ENCODE measurements around the gene PHYHD1. TPM values are rescaled to one million over a fixed set of nuclear protein-coding genes. Genes with fewer than 3 reads are reported as not detected.
"Not testable (repeated sequence)": the region's sequence is repeated elsewhere in the genome, so short reads cannot be mapped to it uniquely, and the experiment has no call there.

The PHYHD1 gene
- total and polyA plus RNA-seq, 4 experiments from 2014 or later = 1.7 to 2.2 TPM; not detected in 2

GRCh38 chr9:128944966-128945365, 24.2 kb downstream of the PHYHD1 start:
- Mint-ChIP-seq H3K4me1 (peaks cover 13 to 37% (median 25%) of the 10 kb centered on the region in 4 donors), H3K4me3 (peak overlapping the region in 1 of 8 donors; percentile 54), H3K36me3 (peaks cover 0 to 21% of the 10 kb centered on the region in 2 donors)
- H3K9me3 Mint-ChIP-seq; H3K4me3 ChIP-seq (ENCODE audit: low read length in 2 of 2); intact Hi-C loops (cut with micrococcal nuclease); H3K36me3 ChIP-seq (ENCODE audit: insufficient read depth, low read length); H3K27me3 ChIP-seq (ENCODE audit: insufficient read depth, low read length); CTCF ChIA-PET (ENCODE audit: partially characterized antibody); H3K27ac Mint-ChIP-seq; POLR2A ChIA-PET (ENCODE audit: partially characterized antibody); H3K27ac ChIP-seq (ENCODE audit: low read depth, low read length); H3K27me3 Mint-ChIP-seq; H3K9me3 ChIP-seq (ENCODE audit: control insufficient read depth in 1 of 2, low read length in 2 of 2); DNase-seq: not testable (repeated sequence)
- peaks cover 29% of the 10 kb centered on the region for H3K4me1 ChIP-seq (ENCODE audit: insufficient read depth, low read length)

DNA sequence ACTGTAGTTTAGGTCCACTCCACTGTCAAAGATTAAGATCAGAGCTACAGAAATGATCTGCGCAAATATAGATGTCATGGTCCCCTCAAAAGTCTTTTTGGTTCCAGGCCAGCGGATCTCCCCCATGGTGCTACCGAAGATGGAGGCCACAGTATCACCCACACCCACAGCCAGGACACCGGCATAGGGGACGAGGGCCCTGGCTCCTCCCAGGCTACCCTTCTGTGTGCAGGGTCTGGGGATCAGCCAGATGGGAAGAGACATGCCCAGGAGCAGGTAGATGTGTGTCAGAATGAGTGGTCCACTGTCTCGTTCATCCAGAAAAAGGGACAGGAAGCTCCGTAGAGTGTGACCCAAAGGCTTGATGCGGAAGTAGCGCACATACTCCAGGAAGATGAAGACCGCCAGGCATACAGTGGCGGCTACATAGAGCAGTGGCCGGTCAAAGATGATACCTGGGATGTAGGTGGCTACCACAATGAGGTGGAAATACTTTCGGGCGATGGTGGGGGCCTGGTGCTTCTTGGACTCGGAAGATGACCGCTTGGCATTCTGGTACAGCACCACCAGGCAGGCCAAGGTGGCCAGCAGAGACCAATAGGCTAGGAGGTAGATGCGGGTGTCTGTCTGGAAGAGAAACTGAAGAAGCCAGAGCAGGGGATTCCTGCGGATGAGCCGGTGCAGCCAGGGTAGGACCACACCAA, 25.2 kb downstream of the PHYHD1 start:
- H3K36me3 ChIP-seq (ENCODE audit: insufficient read depth, low read length) = no peaks in the 10 kb centered on the region
- H3K9me3 ChIP-seq (ENCODE audit: control insufficient read depth in 1 of 2, low read length in 2 of 2) = no peaks in the 10 kb centered on the region
- no peak overlapping the region for H3K27ac ChIP-seq (ENCODE audit: low read depth, low read length)
- POLR2A ChIA-PET (ENCODE audit: partially characterized antibody) = interaction anchor here (0.6 kb wide), 1 partner anchor 958 kb away, joined by 4 read pairs; no protein-coding TSS in a partner anchor
- no peak overlapping the region for H3K4me3 ChIP-seq (ENCODE audit: low read length in 2 of 2)
- Mint-ChIP-seq H3K4me1 (peaks cover 15 to 37% (median 25%) of the 10 kb centered on the region in 4 donors), H3K27ac (peak overlapping the region; percentile 40 to 99 (median 95)), H3K36me3 (peaks cover 0 to 23% of the 10 kb centered on the region in 2 donors), H3K9me3 (peaks cover 0 to 4% (median 0%) of the 10 kb centered on the region in 8 donors), H3K27me3 (no peaks in the 10 kb centered on the region), H3K4me3 (peak overlapping the region; percentile 94 to 100 (median 98))
- DNase-seq = no peak
- intact Hi-C loops (cut with micrococcal nuclease) = loop anchor here (2.0 kb wide), 1 partner anchor 83 kb away; the partner anchor contains the start of gene SH3GLB2
- H3K27me3 ChIP-seq (ENCODE audit: insufficient read depth, low read length) = no peaks in the 10 kb centered on the region
- CTCF ChIA-PET (ENCODE audit: partially characterized antibody) = interaction anchor here (1.4 kb wide), 1 partner anchor 18 kb away, joined by 3 read pairs; no protein-coding TSS in a partner anchor
- peaks cover 29% of the 10 kb centered on the region for H3K4me1 ChIP-seq (ENCODE audit: insufficient read depth, low read length)

GRCh38 chr9:128946571-128947276, 25.9 kb downstream of the PHYHD1 start:
- Mint-ChIP-seq H3K27ac (peak overlapping the region; percentile 93 to 99 (median 98)), H3K4me1 (peaks cover 16 to 37% (median 25%) of the 10 kb centered on the region in 4 donors), H3K36me3 (peaks cover 4 to 25% of the 10 kb centered on the region in 2 donors), H3K4me3 (peak overlapping the region; percentile 94 to 100 (median 98)), H3K9me3 (peaks cover 0 to 4% (median 0%) of the 10 kb centered on the region in 8 donors), H3K27me3 (no peaks in the 10 kb centered on the region)
- ChIA-PET POLR2A (ENCODE audit: partially characterized antibody) (interaction anchor here (1.6 kb wide), 2 partner anchors 44 to 117 kb away, joined by 4 to 7 read pairs; partner anchors contain the start of gene SPOUT1), CTCF (ENCODE audit: partially characterized antibody) (interaction anchor here (1.4 kb wide), 1 partner anchor 19 kb away, joined by 3 read pairs; no protein-coding TSS in a partner anchor)
- peak in 1 of 5 donors; percentile 45 for DNase-seq
- H3K9me3 ChIP-seq (ENCODE audit: control insufficient read depth in 1 of 2, low read length in 2 of 2) = no peaks in the 10 kb centered on the region
- peak overlapping the region; percentile 36 to 90 for H3K4me3 ChIP-seq (ENCODE audit: low read length in 2 of 2)
- peak overlapping the region; percentile 87 for H3K27ac ChIP-seq (ENCODE audit: low read depth, low read length)
- intact Hi-C loops (cut with micrococcal nuclease) = loop anchor here (1.0 to 2.0 kb wide), 5 partner anchors 64 to 175 kb away; partner anchors contain the start of genes LRRC8A, SH3GLB2, SPOUT1 and TBC1D13
- H3K27me3 ChIP-seq (ENCODE audit: insufficient read depth, low read length) = no peaks in the 10 kb centered on the region
- peaks cover 29% of the 10 kb centered on the region for H3K4me1 ChIP-seq (ENCODE audit: insufficient read depth, low read length)
- no peaks in the 10 kb centered on the region for H3K36me3 ChIP-seq (ENCODE audit: insufficient read depth, low read length)

GRCh38 chr9:128947277-128947526, 26.4 kb downstream of the PHYHD1 start:
- intact Hi-C loops (cut with micrococcal nuclease) = loop anchor here (1.0 to 2.0 kb wide), 5 partner anchors 65 to 176 kb away; partner anchors contain the start of genes LRRC8A, SH3GLB2, SPOUT1 and TBC1D13
- peaks cover 4 to 25% of the 10 kb centered on the region in 2 donors for H3K36me3 Mint-ChIP-seq
- peak overlapping the region; percentile 36 to 90 for H3K4me3 ChIP-seq (ENCODE audit: low read length in 2 of 2)

DNA sequence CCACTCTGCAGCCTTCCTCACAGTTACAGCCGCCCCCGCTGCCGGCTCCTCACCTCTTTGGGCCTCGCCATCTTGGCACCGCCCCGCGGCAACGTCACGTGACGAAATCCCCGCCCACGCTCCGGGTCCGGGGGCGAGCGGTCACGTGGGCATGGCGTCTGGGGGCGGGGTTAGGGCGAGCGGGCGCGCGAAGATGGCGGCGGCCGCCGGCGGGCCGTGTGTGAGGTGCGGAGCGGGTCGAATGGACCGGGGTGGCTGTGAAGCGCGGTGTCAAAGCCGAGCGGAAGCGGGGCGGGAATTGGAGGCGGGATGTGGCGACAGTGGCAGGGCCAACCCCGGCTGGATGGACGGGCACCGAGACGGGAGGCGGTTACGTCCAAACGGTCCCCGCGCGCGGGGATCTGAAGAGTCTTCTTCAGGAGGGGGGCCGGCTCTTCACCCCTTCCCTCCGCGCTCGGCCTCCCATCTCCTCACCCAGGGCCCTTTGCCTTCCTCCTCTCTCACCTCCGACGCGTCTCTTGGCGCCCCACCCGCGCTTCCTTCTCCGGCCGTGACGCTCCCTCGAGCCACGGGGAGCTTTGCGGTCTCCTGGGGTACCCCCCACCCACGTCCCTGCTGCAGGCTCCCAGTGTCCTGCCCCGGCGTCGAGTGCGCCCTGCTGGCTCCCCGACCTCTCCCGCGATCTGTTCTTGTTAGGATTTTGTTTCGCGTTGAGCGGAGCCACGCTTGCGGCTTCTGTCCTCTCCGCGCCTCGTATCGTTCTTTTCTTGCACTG, 26.9 kb downstream of the PHYHD1 start, which contains the start of the genes DOLK and NUP188:
Gene DOLK (minus strand): TSS at position 77 of the 775 bp plus-strand sequence. CDS start 300 bp downstream, outside the sequence.
Gene NUP188 (plus strand): TSS at position 173 of the 775 bp plus-strand sequence. CDS start 21 bp downstream, at position 194.
- no peaks in the 10 kb centered on the region for H3K27me3 Mint-ChIP-seq
- H3K4me1 Mint-ChIP-seq = peaks cover 17 to 39% (median 28%) of the 10 kb centered on the region in 4 donors
- peaks cover 0 to 2% (median 0%) of the 10 kb centered on the region in 8 donors for H3K9me3 Mint-ChIP-seq
- peaks cover 2% of the 10 kb centered on the region for H3K36me3 ChIP-seq (ENCODE audit: insufficient read depth, low read length)
- H3K36me3 Mint-ChIP-seq = peaks cover 5 to 30% of the 10 kb centered on the region in 2 donors
- DNase-seq = peak; percentile 96 to 100 (median 97)
- intact Hi-C loops (cut with micrococcal nuclease) = loop anchor here (1.0 to 2.0 kb wide), 6 partner anchors 65 to 291 kb away; partner anchors contain the start of genes DYNC2I2, LRRC8A, SH3GLB2 and SPOUT1
- H3K9me3 ChIP-seq (ENCODE audit: control insufficient read depth in 1 of 2, low read length in 2 of 2) = no peaks in the 10 kb centered on the region
- peak within 1 kb of the TSS; percentile 93 to 99 (median 98) for H3K27ac Mint-ChIP-seq
- no peaks in the 10 kb centered on the region for H3K27me3 ChIP-seq (ENCODE audit: insufficient read depth, low read length)
- ChIA-PET POLR2A (ENCODE audit: partially characterized antibody) (interaction anchor here (1.3 to 1.6 kb wide), 5 partner anchors 10 to 130 kb away, joined by 3 to 7 read pairs (median 5); partner anchors contain the start of genes ENDOG and SPOUT1), CTCF (ENCODE audit: partially characterized antibody) (interaction anchor here (1.3 kb wide), 1 partner anchor 19 kb away, joined by 4 read pairs; no protein-coding TSS in a partner anchor)
- peak within 1 kb of the TSS; percentile 94 to 100 (median 98) for H3K4me3 Mint-ChIP-seq
- peaks cover 29% of the 10 kb centered on the region for H3K4me1 ChIP-seq (ENCODE audit: insufficient read depth, low read length)
- H3K27ac ChIP-seq (ENCODE audit: low read depth, low read length) = peak within 1 kb of the TSS; percentile 87
- H3K4me3 ChIP-seq (ENCODE audit: low read length in 2 of 2) = peak within 1 kb of the TSS; percentile 81 to 90

More at GRCh38 chr9:128947277-128947526, 26.4 kb downstream of the PHYHD1 start:
- no peaks in the 10 kb centered on the region for H3K27me3 ChIP-seq (ENCODE audit: insufficient read depth, low read length)
- peaks cover 29% of the 10 kb centered on the region for H3K4me1 ChIP-seq (ENCODE audit: insufficient read depth, low read length)
- Mint-ChIP-seq H3K4me1 (peaks cover 16 to 37% (median 25%) of the 10 kb centered on the region in 4 donors), H3K27ac (peak overlapping the region; percentile 93 to 99 (median 98)), H3K9me3 (peaks cover 0 to 4% (median 0%) of the 10 kb centered on the region in 8 donors), H3K4me3 (peak overlapping the region; percentile 94 to 100 (median 98)), H3K27me3 (no peaks in the 10 kb centered on the region)
- CTCF ChIA-PET (ENCODE audit: partially characterized antibody) = interaction anchor here (1.4 kb wide), 1 partner anchor 19 kb away, joined by 3 read pairs; no protein-coding TSS in a partner anchor
- peak overlapping the region; percentile 87 for H3K27ac ChIP-seq (ENCODE audit: low read depth, low read length)
- POLR2A ChIA-PET (ENCODE audit: partially characterized antibody) = interaction anchor here (1.3 to 1.6 kb wide), 4 partner anchors 10 to 120 kb away, joined by 3 to 7 read pairs (median 4); partner anchors contain the start of gene SPOUT1
- no peaks in the 10 kb centered on the region for H3K9me3 ChIP-seq (ENCODE audit: control insufficient read depth in 1 of 2, low read length in 2 of 2)
- no peak for DNase-seq
- H3K36me3 ChIP-seq (ENCODE audit: insufficient read depth, low read length) = no peaks in the 10 kb centered on the region

GRCh38 chr9:128961403-128961802, 40.6 kb downstream of the PHYHD1 start:
- H3K4me1 Mint-ChIP-seq; intact Hi-C loops (cut with micrococcal nuclease); DNase-seq; H3K27ac Mint-ChIP-seq; CTCF ChIA-PET (ENCODE audit: partially characterized antibody); H3K9me3 ChIP-seq (ENCODE audit: control insufficient read depth in 1 of 2, low read length in 2 of 2); POLR2A ChIA-PET (ENCODE audit: partially characterized antibody); H3K4me3 ChIP-seq (ENCODE audit: low read length in 2 of 2); H3K27ac ChIP-seq (ENCODE audit: low read depth, low read length); H3K4me1 ChIP-seq (ENCODE audit: insufficient read depth, low read length); H3K4me3 Mint-ChIP-seq; H3K27me3 Mint-ChIP-seq; H3K9me3 Mint-ChIP-seq; H3K27me3 ChIP-seq (ENCODE audit: insufficient read depth, low read length): not testable (repeated sequence)
- H3K36me3 Mint-ChIP-seq = peaks cover 26 to 44% of the 10 kb centered on the region in 2 donors
- H3K36me3 ChIP-seq (ENCODE audit: insufficient read depth, low read length) = peaks cover 29% of the 10 kb centered on the region
